RWPE1 (cell line): ENCODE measurements around the gene VPS25.

Experiments
- CTCF ChIA-PET: fragments of 350-600 bp; sonication (Branson Sonifier 250); formaldehyde crosslinking; extraction: SDS; loops from one replicate; lab custom pipeline; 2021; lab: Yijun Ruan, JAX
- POLR2A ChIA-PET: fragments of 400-600 bp; formaldehyde crosslinking; extraction: SDS; loops from one replicate; lab custom pipeline; 2020; ENCODE audit warnings: antibody characterized with exemption; ENCODE audit not compliant: low non-redundant PET; lab: Yijun Ruan, JAX
- DNase-seq: peaks from one replicate; pipeline ENCODE4 v3.0.0; 2012; ENCODE audit warnings: low spot score
- H3K27ac ChIP-seq: fragments of 450-650 bp; 2 replicates; pipeline ENCODE4 v1.5.1; 2017
- TF ChIP-seq, protein P1 (sequence below): fragments of 450-650 bp; conservative IDR thresholded peaks from 2 replicates; pipeline ENCODE4 v1.5.1; 2017; ENCODE audit warnings: low read depth, mild to moderate bottlenecking

VPS25 gene

DNA sequence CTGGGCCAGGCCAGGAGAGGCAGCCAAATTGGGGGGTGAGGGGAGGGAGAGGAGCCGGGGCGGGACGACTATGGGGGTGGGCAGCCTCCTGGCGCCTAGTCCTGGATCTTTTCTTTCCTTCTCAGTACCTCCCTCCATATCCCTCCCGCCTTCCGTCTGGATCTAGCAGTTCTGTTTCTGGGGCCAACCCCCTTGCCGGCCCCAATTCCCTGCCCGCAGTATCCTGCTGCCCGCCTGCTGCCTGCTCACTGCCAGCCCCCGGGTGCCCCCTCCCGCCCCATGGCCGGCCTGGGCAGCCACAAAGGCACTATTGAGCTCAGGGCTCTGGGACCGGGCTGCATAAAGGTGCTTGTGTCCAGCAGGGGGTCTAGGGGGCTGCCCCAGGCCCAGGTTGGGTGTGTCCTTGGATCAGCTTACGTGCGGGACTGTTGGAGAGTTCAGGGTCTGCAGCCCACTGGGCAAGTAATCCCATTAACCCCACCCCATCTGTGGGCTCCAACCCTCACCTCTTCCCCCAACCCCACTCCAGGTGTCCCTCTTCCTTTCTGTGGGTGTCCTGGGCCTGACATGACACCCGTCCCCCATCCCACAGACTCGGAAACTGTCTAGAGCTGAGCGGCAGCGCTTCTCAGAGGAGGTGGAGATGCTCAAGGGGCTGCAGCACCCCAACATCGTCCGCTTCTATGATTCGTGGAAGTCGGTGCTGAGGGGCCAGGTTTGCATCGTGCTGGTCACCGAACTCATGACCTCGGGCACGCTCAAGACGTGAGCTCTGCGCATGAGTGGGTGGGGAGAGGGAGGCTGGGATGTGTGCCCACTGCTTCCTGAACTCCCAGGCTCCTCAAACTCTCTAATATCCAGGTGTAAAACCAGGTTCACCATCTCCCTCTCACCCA lies 9.2 kb downstream of the VPS25 start:
- TF ChIP-seq, protein P1, sequence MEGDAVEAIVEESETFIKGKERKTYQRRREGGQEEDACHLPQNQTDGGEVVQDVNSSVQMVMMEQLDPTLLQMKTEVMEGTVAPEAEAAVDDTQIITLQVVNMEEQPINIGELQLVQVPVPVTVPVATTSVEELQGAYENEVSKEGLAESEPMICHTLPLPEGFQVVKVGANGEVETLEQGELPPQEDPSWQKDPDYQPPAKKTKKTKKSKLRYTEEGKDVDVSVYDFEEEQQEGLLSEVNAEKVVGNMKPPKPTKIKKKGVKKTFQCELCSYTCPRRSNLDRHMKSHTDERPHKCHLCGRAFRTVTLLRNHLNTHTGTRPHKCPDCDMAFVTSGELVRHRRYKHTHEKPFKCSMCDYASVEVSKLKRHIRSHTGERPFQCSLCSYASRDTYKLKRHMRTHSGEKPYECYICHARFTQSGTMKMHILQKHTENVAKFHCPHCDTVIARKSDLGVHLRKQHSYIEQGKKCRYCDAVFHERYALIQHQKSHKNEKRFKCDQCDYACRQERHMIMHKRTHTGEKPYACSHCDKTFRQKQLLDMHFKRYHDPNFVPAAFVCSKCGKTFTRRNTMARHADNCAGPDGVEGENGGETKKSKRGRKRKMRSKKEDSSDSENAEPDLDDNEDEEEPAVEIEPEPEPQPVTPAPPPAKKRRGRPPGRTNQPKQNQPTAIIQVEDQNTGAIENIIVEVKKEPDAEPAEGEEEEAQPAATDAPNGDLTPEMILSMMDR: no peak
- CTCF ChIA-PET: no interaction called here
- H3K27ac ChIP-seq: peak overlapping the region; percentile 60
- DNase-seq: no peak
- POLR2A ChIA-PET: no interaction called here

DNA sequence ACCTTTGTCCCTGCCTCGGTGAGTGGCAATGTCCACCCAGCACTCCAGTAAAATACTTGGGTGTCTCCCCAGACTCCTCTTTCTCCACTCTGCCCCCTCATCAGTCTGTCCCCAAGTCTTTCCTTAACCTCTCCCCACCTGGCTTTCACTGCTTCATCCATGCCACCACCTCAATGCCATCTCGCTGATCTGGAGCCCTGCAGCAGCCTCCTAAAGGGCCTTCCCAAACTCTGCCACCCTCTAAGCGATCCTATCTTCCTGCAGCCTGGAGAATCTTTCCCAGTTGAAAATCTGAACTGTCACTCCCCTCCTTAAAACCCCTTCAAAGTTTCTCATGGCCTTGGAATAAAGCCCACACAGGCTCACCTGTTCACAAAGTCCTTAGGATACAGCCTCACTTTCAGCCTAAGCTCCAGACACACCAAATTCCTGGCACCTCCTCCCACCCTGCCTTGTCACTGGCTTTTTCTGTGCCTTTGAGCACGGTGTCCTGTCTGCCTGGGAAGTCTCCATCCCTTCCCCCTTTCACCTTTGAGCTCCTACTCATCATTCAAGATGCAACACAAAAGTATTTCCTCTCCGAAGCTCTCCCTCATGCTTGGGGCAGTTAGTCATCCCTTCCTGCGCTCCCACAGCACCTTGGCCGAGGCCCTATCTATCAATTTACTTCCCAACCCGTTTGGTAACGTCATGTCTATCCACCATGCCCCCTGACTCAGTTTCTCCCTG lies 10.0 kb downstream of the VPS25 start:
- ChIA-PET POLR2A (interaction anchor here (0.5 kb wide), 1 partner anchor 204 kb away, joined by 3 read pairs; no protein-coding TSS in a partner anchor), CTCF (interaction anchor here (0.7 kb wide), 1 partner anchor 10 kb away, joined by 5 read pairs; the partner anchor contains the start of gene VPS25)
- peak; percentile 76 for DNase-seq
- peak overlapping the region; percentile 60 for H3K27ac ChIP-seq
- TF ChIP-seq, protein P1: no peak

DNA sequence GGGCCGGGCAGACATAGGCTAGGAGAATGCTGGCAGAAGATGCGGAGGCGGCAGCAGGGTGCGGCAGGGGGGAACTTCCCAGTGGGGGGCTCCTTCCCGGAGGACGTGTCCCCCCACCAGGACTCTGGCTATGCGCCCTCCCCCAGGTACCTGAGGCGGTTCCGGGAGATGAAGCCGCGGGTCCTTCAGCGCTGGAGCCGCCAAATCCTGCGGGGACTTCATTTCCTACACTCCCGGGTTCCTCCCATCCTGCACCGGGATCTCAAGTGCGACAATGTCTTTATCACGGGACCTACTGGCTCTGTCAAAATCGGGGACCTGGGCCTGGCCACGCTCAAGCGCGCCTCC lies 10.5 kb downstream of the VPS25 start:
- TF ChIP-seq, protein P1: no peak
- POLR2A ChIA-PET: no interaction called here
- peak overlapping the region; percentile 60; the same call in 1 of the 2 replicates for H3K27ac ChIP-seq
- CTCF ChIA-PET: interaction anchor here (0.7 kb wide), 1 partner anchor 10 kb away, joined by 5 read pairs; the partner anchor contains the start of gene VPS25
- no peak for DNase-seq

DNA sequence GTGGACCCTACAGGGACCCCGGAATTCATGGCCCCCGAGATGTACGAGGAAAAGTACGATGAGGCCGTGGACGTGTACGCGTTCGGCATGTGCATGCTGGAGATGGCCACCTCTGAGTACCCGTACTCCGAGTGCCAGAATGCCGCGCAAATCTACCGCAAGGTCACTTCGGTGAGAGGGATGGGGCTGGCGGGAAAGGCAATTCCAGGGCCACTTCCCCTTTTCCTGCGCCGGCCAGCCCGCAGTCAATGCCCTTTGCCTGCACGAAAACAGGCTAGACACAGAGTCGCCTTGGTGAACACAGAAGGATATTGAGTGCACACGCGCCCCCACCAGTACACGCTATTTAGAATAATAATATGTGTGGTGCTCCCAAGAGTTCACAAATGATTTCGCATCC lies 11.2 kb downstream of the VPS25 start:
- ChIA-PET CTCF (interaction anchor here (0.9 kb wide), 1 partner anchor 24 kb away, joined by 3 read pairs; the partner anchor contains the start of gene RAMP2), POLR2A (no interaction called here)
- peak overlapping the region; percentile 60; the same call in 1 of the 2 replicates for H3K27ac ChIP-seq
- TF ChIP-seq, protein P1: no peak
- no peak for DNase-seq

DNA sequence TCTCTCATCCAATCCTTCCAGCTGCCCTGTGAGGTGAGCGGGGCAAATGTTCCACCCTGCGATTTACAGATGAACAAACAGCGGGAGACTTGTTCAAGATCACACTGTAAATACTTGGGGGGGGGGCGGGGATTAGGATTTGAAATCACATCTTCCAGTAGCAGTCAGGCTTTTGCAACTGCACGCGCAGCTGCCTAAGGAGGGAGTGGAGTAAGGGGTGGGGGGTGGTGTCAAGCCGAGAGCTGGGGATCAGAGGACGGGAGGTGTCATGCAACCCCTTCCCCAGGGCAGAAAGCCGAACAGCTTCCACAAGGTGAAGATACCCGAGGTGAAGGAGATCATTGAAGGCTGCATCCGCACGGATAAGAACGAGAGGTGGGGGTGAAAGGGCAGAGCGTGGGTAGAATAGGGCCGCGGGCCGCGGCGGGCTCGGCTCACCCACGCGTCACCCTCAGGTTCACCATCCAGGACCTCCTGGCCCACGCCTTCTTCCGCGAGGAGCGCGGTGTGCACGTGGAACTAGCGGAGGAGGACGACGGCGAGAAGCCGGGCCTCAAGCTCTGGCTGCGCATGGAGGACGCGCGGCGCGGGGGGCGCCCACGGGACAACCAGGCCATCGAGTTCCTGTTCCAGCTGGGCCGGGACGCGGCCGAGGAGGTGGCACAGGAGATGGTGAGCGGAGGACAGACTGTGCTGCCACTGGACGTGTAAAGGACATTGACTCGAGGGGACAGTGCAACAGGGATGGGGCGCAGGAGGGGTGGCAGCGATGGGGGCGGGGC lies 11.8 kb downstream of the VPS25 start:
- POLR2A ChIA-PET: no interaction called here
- DNase-seq: no peak
- CTCF ChIA-PET: interaction anchor here (0.9 kb wide), 1 partner anchor 24 kb away, joined by 3 read pairs; the partner anchor contains the start of gene RAMP2
- TF ChIP-seq, protein P1: no peak
- H3K27ac ChIP-seq: no peak overlapping the region
